ENCODE data around the gene C17orf114.

C17orf114 gene

DNA sequence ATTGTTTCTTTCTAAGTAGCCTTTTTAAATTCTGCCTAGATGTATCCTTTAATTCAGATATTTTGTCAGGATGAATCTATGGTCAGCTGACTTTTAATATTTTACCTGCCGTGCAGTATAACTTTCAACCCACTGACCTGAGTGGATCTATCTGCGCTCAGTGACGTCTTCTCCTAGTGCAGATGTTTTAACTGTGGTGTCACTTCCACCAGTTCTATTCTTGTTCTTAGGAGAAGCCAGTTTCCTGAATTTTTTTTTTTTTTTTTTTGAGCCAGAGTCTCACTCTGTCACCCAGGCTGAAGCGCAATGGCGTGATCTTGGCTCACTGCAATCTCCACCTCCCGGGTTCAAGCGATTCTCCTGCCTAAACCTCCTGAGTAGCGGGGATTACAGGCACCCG, 35.4 kb downstream of the C17orf114 start:
- Histone ChIP-seq H3K27me3 (peaks cover 0 to 4% (median 0%) of the 10 kb centered on the region in 3 donors), H3K36me3 (no peaks in the 10 kb centered on the region), H3K27ac (peak overlapping the region in 2 of 4 donors; percentile 43 to 46), H3K9me3 (no peaks in the 10 kb centered on the region), H3K4me1 (no peaks in the 10 kb centered on the region), H3K4me3 (no peak overlapping the region)
- intact Hi-C loops (cut with DNase I): no loop called here
- TF ChIP-seq POLR2A (IDR thresholded peaks at IDR 0.05) (no peak), EP300 (IDR thresholded peaks at IDR 0.05) (no peak), POLR2AphosphoS5 (IDR thresholded peaks at IDR 0.05) (no peak)
- TF ChIP-seq, protein P1, sequence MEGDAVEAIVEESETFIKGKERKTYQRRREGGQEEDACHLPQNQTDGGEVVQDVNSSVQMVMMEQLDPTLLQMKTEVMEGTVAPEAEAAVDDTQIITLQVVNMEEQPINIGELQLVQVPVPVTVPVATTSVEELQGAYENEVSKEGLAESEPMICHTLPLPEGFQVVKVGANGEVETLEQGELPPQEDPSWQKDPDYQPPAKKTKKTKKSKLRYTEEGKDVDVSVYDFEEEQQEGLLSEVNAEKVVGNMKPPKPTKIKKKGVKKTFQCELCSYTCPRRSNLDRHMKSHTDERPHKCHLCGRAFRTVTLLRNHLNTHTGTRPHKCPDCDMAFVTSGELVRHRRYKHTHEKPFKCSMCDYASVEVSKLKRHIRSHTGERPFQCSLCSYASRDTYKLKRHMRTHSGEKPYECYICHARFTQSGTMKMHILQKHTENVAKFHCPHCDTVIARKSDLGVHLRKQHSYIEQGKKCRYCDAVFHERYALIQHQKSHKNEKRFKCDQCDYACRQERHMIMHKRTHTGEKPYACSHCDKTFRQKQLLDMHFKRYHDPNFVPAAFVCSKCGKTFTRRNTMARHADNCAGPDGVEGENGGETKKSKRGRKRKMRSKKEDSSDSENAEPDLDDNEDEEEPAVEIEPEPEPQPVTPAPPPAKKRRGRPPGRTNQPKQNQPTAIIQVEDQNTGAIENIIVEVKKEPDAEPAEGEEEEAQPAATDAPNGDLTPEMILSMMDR (IDR thresholded peaks at IDR 0.05): no peak
- DNase-seq: no peak
- 84 to 91% methylated on average over 9 of the region's 9 CpGs for WGBS, 2 donors

DNA sequence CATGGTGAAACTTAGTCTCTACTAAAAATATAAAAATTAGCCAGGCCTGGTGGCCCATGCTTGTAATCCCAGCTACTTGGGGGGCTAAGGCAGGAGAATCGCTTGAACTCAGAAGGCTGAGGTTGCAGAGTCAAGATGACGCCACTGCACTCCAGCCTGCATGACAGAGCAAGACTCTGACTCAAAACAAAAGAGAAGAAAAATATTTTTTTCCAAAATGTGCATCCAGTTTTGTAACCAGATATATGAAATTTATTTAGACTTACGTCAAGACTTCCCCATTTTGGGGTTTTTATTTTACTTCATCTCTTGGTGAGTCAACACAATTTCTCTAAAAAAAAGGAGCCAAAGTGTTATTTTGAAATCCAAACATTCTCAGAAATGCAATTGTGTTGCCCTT, 35.9 kb downstream of the C17orf114 start:
- H3K4me1 ChIP-seq: no peaks in the 10 kb centered on the region
- H3K9me3 ChIP-seq: no peaks in the 10 kb centered on the region
- WGBS, 2 donors: 78 to 89% methylated on average over 3 of the region's 3 CpGs
- no peak for DNase-seq
- peaks cover 0 to 2% (median 0%) of the 10 kb centered on the region in 3 donors for H3K27me3 ChIP-seq
- TF ChIP-seq EP300 (IDR thresholded peaks at IDR 0.05): peak in 2 of 4 donors; percentile 18 to 21
- TF ChIP-seq POLR2A (IDR thresholded peaks at IDR 0.05): no peak
- TF ChIP-seq, protein P1 (IDR thresholded peaks at IDR 0.05): no peak
- no peak for TF ChIP-seq POLR2AphosphoS5 (IDR thresholded peaks at IDR 0.05)
- no peak overlapping the region for H3K4me3 ChIP-seq
- H3K36me3 ChIP-seq: no peaks in the 10 kb centered on the region
- H3K27ac ChIP-seq: peak overlapping the region in 3 of 4 donors; percentile 20 to 57 (median 43)
- intact Hi-C loops (cut with DNase I): no loop called here

DNA sequence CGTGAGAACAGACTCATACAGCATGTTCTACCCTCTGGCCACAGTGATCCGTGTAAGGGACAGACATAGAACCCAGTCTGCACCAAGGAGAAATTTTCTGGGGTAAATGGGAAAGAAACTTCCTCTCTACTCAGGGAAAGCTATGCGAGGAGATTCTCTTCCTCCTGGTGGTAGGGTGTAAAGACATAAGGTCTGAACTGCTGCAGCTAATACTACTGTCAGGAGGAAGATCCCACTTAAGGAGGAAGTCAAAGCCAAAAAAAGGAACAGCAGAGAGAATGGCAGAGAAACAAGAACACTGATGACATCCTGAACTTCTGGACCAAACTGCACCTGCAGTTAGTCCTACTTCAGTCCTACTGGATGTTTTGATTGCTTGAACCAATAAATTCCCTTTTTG, 37.5 kb downstream of the C17orf114 start:
- no peaks in the 10 kb centered on the region for H3K4me1 ChIP-seq
- peaks cover 0 to 5% (median 0%) of the 10 kb centered on the region in 3 donors for H3K27me3 ChIP-seq
- 57 to 76% methylated on average over 3 of the region's 3 CpGs for WGBS, 2 donors
- H3K36me3 ChIP-seq: no peaks in the 10 kb centered on the region
- H3K9me3 ChIP-seq: no peaks in the 10 kb centered on the region
- H3K4me3 ChIP-seq: no peak overlapping the region
- TF ChIP-seq, protein P1 (IDR thresholded peaks at IDR 0.05): no peak
- peak in 2 of 4 donors; percentile 22 to 32 for TF ChIP-seq POLR2AphosphoS5 (IDR thresholded peaks at IDR 0.05)
- peak in 1 of 4 donors; percentile 16 for TF ChIP-seq EP300 (IDR thresholded peaks at IDR 0.05)
- peak in 1 of 2 donors; percentile 16 for TF ChIP-seq POLR2A (IDR thresholded peaks at IDR 0.05)
- peak overlapping the region in 1 of 4 donors; percentile 57 for H3K27ac ChIP-seq
- intact Hi-C loops (cut with DNase I): no loop called here
- DNase-seq: no peak

DNA sequence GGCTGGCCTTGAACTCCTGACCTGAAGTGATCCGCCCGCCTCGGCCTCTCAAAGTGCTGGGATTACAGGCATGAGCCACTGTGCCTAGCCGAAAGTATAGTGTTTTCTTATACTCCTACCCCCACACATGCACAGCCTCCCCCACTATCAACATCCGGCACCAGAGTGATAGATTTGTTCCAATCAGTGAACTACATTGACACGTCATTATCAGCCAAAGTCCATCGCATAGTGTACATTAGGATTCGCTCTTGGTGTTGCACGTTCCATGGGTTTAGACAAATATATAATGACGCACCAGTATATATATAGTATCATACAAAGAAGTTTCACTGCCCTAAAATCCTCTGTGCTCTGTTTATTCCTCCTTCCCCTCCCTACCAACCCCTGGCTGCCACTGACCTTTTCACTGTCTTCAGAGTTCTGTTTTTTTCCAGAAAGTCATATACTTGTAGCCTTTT, 42.3 kb downstream of the C17orf114 start:
- TF ChIP-seq EP300 (IDR thresholded peaks at IDR 0.05): no peak
- TF ChIP-seq, protein P1 (IDR thresholded peaks at IDR 0.05): no peak
- TF ChIP-seq POLR2A (IDR thresholded peaks at IDR 0.05): no peak
- no peak for TF ChIP-seq POLR2AphosphoS5 (IDR thresholded peaks at IDR 0.05)
- intact Hi-C loops (cut with DNase I): no loop called here
- 39 to 75% methylated on average over 10 of the region's 10 CpGs for WGBS, 2 donors

DNA sequence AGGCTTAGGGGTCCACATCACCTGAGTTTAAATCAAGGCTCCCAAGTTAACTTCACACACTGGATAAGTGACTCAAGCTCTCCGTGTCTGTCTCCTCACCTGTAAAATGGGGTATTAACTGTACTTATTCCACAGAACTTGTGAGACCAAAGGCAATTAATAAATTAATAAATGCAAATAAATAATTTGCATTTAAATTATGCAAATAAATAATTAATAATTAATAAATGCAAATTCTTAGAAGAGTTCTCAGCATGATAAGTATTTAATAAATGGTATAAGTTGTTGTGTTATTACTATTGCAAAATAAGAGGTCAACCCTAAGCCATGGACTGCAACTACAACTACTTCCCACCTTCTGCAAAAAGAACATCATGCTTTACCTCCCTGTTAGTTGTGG, 48.7 kb downstream of the C17orf114 start:
- Histone ChIP-seq H3K4me3 (no peak overlapping the region), H3K9me3 (no peaks in the 10 kb centered on the region), H3K27me3 (peaks cover 0 to 45% (median 0%) of the 10 kb centered on the region in 3 donors), H3K27ac (no peak overlapping the region), H3K36me3 (no peaks in the 10 kb centered on the region), H3K4me1 (no peaks in the 10 kb centered on the region)
- TF ChIP-seq POLR2A (IDR thresholded peaks at IDR 0.05) (no peak), EP300 (IDR thresholded peaks at IDR 0.05) (no peak), POLR2AphosphoS5 (IDR thresholded peaks at IDR 0.05) (no peak)
- TF ChIP-seq, protein P1 (IDR thresholded peaks at IDR 0.05): no peak
- no peak for DNase-seq
- WGBS, 2 donors: 85 to 87% methylated on average over 1 of the region's 1 CpG
- intact Hi-C loops (cut with DNase I): no loop called here

More for the DNA sequence above, 42.3 kb downstream of the C17orf114 start:
- no peak for DNase-seq
- H3K9me3 ChIP-seq: no peaks in the 10 kb centered on the region
- no peak overlapping the region for H3K27ac ChIP-seq
- H3K36me3 ChIP-seq: no peaks in the 10 kb centered on the region
- H3K4me1 ChIP-seq: no peaks in the 10 kb centered on the region
- H3K4me3 ChIP-seq: no peak overlapping the region
- peaks cover 0 to 12% (median 0%) of the 10 kb centered on the region in 3 donors for H3K27me3 ChIP-seq

All from sigmoid colon (tissue), 6 donors.